Measurements from ENCODE around the gene PURB.

PURB gene

GRCh38 chr7:44891791-44892190, 6.5 kb upstream of the PURB start:
- no peaks in the 10 kb centered on the region for H3K27me3 ChIP-seq (ENCODE audit: control insufficient read depth, insufficient read depth, low read length)
- H3K9ac ChIP-seq (ENCODE audit: low read depth, low read length) = no peak overlapping the region
- H3K36me3 ChIP-seq (ENCODE audit: control insufficient read depth, insufficient read depth, low read length) = no peaks in the 10 kb centered on the region
- H3K4me3 ChIP-seq (ENCODE audit: low read depth, low read length) = no peak overlapping the region
- H3K9me3 ChIP-seq (ENCODE audit: control insufficient read depth, insufficient read depth, low read length) = no peaks in the 10 kb centered on the region
- H3K4me1 ChIP-seq (ENCODE audit: control insufficient read depth, insufficient read depth, low read length) = no peaks in the 10 kb centered on the region
- H3K27ac ChIP-seq (ENCODE audit: low read depth, low read length) = no peak overlapping the region

GRCh38 chr7:44891372-44891771, 6.0 kb upstream of the PURB start:
- Histone ChIP-seq H3K27me3 (ENCODE audit: control insufficient read depth, insufficient read depth, low read length) (no peaks in the 10 kb centered on the region), H3K27ac (ENCODE audit: low read depth, low read length) (no peak overlapping the region), H3K4me1 (ENCODE audit: control insufficient read depth, insufficient read depth, low read length) (no peaks in the 10 kb centered on the region), H3K9ac (ENCODE audit: low read depth, low read length) (no peak overlapping the region), H3K4me3 (ENCODE audit: low read depth, low read length) (no peak overlapping the region), H3K9me3 (ENCODE audit: control insufficient read depth, insufficient read depth, low read length) (no peaks in the 10 kb centered on the region), H3K36me3 (ENCODE audit: control insufficient read depth, insufficient read depth, low read length) (no peaks in the 10 kb centered on the region)

- Histone ChIP-seq H3K9ac (ENCODE audit: low read depth, low read length) (no peak overlapping the region), H3K36me3 (ENCODE audit: control insufficient read depth, insufficient read depth, low read length) (no peaks in the 10 kb centered on the region), H3K4me1 (ENCODE audit: control insufficient read depth, insufficient read depth, low read length) (peaks cover 6% of the 10 kb centered on the region; the same call in 1 of the 2 replicates), H3K27me3 (ENCODE audit: control insufficient read depth, insufficient read depth, low read length) (no peaks in the 10 kb centered on the region), H3K9me3 (ENCODE audit: control insufficient read depth, insufficient read depth, low read length) (no peaks in the 10 kb centered on the region), H3K4me3 (ENCODE audit: low read depth, low read length) (no peak overlapping the region), H3K27ac (ENCODE audit: low read depth, low read length) (no peak overlapping the region)
Measured at GRCh38 chr7:44889086-44889781, 3.9 kb upstream of the PURB start.

GRCh38 chr7:44887293-44887692, 2.0 kb upstream of the PURB start:
- Histone ChIP-seq H3K27ac (ENCODE audit: low read depth, low read length) (no peak overlapping the region), H3K9ac (ENCODE audit: low read depth, low read length) (no peak overlapping the region), H3K9me3 (ENCODE audit: control insufficient read depth, insufficient read depth, low read length) (no peaks in the 10 kb centered on the region), H3K36me3 (ENCODE audit: control insufficient read depth, insufficient read depth, low read length) (peaks cover 18% of the 10 kb centered on the region), H3K4me3 (ENCODE audit: low read depth, low read length) (no peak overlapping the region), H3K27me3 (ENCODE audit: control insufficient read depth, insufficient read depth, low read length) (no peaks in the 10 kb centered on the region), H3K4me1 (ENCODE audit: control insufficient read depth, insufficient read depth, low read length) (peaks cover 26% of the 10 kb centered on the region)

GRCh38 chr7:44884621-44885393, 523 bp downstream of the PURB start:
- H3K4me1 ChIP-seq (ENCODE audit: control insufficient read depth, insufficient read depth, low read length) = peaks cover 34% of the 10 kb centered on the region
- H3K4me3 ChIP-seq (ENCODE audit: low read depth, low read length) = peak overlapping the region; percentile 99
- peaks cover 37% of the 10 kb centered on the region for H3K36me3 ChIP-seq (ENCODE audit: control insufficient read depth, insufficient read depth, low read length)
- H3K9ac ChIP-seq (ENCODE audit: low read depth, low read length) = peak overlapping the region; percentile 93
- H3K9me3 ChIP-seq (ENCODE audit: control insufficient read depth, insufficient read depth, low read length) = no peaks in the 10 kb centered on the region
- H3K27me3 ChIP-seq (ENCODE audit: control insufficient read depth, insufficient read depth, low read length) = no peaks in the 10 kb centered on the region
- H3K27ac ChIP-seq (ENCODE audit: low read depth, low read length) = peak overlapping the region; percentile 98

GRCh38 chr7:44883961-44884620, 1.2 kb downstream of the PURB start:
- Histone ChIP-seq H3K27ac (ENCODE audit: low read depth, low read length) (peak overlapping the region; percentile 98), H3K9me3 (ENCODE audit: control insufficient read depth, insufficient read depth, low read length) (no peaks in the 10 kb centered on the region), H3K9ac (ENCODE audit: low read depth, low read length) (peak overlapping the region; percentile 93; the same call in 1 of the 2 replicates), H3K36me3 (ENCODE audit: control insufficient read depth, insufficient read depth, low read length) (peaks cover 37% of the 10 kb centered on the region), H3K4me1 (ENCODE audit: control insufficient read depth, insufficient read depth, low read length) (peaks cover 34% of the 10 kb centered on the region), H3K4me3 (ENCODE audit: low read depth, low read length) (peak overlapping the region; percentile 99), H3K27me3 (ENCODE audit: control insufficient read depth, insufficient read depth, low read length) (no peaks in the 10 kb centered on the region)

GRCh38 chr7:44882899-44883298, 2.4 kb downstream of the PURB start:
- Histone ChIP-seq H3K9me3 (ENCODE audit: control insufficient read depth, insufficient read depth, low read length) (no peaks in the 10 kb centered on the region), H3K36me3 (ENCODE audit: control insufficient read depth, insufficient read depth, low read length) (peaks cover 37% of the 10 kb centered on the region), H3K4me1 (ENCODE audit: control insufficient read depth, insufficient read depth, low read length) (peaks cover 34% of the 10 kb centered on the region), H3K27me3 (ENCODE audit: control insufficient read depth, insufficient read depth, low read length) (no peaks in the 10 kb centered on the region), H3K27ac (ENCODE audit: low read depth, low read length) (no peak overlapping the region), H3K4me3 (ENCODE audit: low read depth, low read length) (peak overlapping the region; percentile 99), H3K9ac (ENCODE audit: low read depth, low read length) (no peak overlapping the region)

GRCh38 chr7:44881610-44882009, 3.7 kb downstream of the PURB start:
- H3K27ac ChIP-seq (ENCODE audit: low read depth, low read length) = peak overlapping the region; percentile 50
- H3K27me3 ChIP-seq (ENCODE audit: control insufficient read depth, insufficient read depth, low read length) = no peaks in the 10 kb centered on the region
- peaks cover 37% of the 10 kb centered on the region for H3K36me3 ChIP-seq (ENCODE audit: control insufficient read depth, insufficient read depth, low read length)
- peaks cover 34% of the 10 kb centered on the region for H3K4me1 ChIP-seq (ENCODE audit: control insufficient read depth, insufficient read depth, low read length)
- no peak overlapping the region for H3K9ac ChIP-seq (ENCODE audit: low read depth, low read length)
- H3K9me3 ChIP-seq (ENCODE audit: control insufficient read depth, insufficient read depth, low read length) = no peaks in the 10 kb centered on the region
- peak overlapping the region; percentile 99 for H3K4me3 ChIP-seq (ENCODE audit: low read depth, low read length)

- Histone ChIP-seq H3K27me3 (ENCODE audit: control insufficient read depth, insufficient read depth, low read length) (no peaks in the 10 kb centered on the region), H3K4me1 (ENCODE audit: control insufficient read depth, insufficient read depth, low read length) (peaks cover 32% of the 10 kb centered on the region), H3K4me3 (ENCODE audit: low read depth, low read length) (peak overlapping the region; percentile 99), H3K9ac (ENCODE audit: low read depth, low read length) (no peak overlapping the region), H3K9me3 (ENCODE audit: control insufficient read depth, insufficient read depth, low read length) (no peaks in the 10 kb centered on the region), H3K36me3 (ENCODE audit: control insufficient read depth, insufficient read depth, low read length) (peaks cover 37% of the 10 kb centered on the region), H3K27ac (ENCODE audit: low read depth, low read length) (peak overlapping the region; percentile 50)
Measured at GRCh38 chr7:44881066-44881600, 4.2 kb downstream of the PURB start.

GRCh38 chr7:44880317-44881018, 4.9 kb downstream of the PURB start:
- Histone ChIP-seq H3K4me3 (ENCODE audit: low read depth, low read length) (peak overlapping the region; percentile 99), H3K27ac (ENCODE audit: low read depth, low read length) (no peak overlapping the region), H3K27me3 (ENCODE audit: control insufficient read depth, insufficient read depth, low read length) (no peaks in the 10 kb centered on the region), H3K36me3 (ENCODE audit: control insufficient read depth, insufficient read depth, low read length) (peaks cover 37% of the 10 kb centered on the region), H3K9ac (ENCODE audit: low read depth, low read length) (no peak overlapping the region), H3K9me3 (ENCODE audit: control insufficient read depth, insufficient read depth, low read length) (no peaks in the 10 kb centered on the region), H3K4me1 (ENCODE audit: control insufficient read depth, insufficient read depth, low read length) (peaks cover 29% of the 10 kb centered on the region)
